HepG2 (cell line): Measurements from ENCODE around the gene RELB. TPM values are rescaled to one million over a fixed set of nuclear protein-coding genes. Genes with fewer than 3 reads are reported as not detected.

ENCODE experiments used
- CBX2 ChIP-seq, 2 experiments: fragments of 200-600 bp in 1 of 2; sonication (generic); formaldehyde crosslinking in 1 of 2; IDR thresholded peaks; 2 replicates each; pipeline versions ENCODE4 v1.7.0 to v1.8.1; 2018 to 2022; ENCODE audit warnings: low read depth in 2 of 2, low read length in 1 of 2, mild to moderate bottlenecking in 1 of 2, missing genetic modification reagents in 1 of 2
- DRAP1 ChIP-seq: IDR thresholded peaks from 2 replicates; pipeline ENCODE4 v1.6.1; 2016; ENCODE audit warnings: missing genetic modification reagents, missing compliant biosample characterization
- EED ChIP-seq: sonication (generic); formaldehyde crosslinking; IDR thresholded peaks from 2 replicates; pipeline ENCODE4 v1.5.0; 2020; ENCODE audit warnings: mild to moderate bottlenecking, missing genetic modification reagents
- HOXA7 ChIP-seq: sonication (generic); formaldehyde crosslinking; IDR thresholded peaks from 2 replicates; pipeline ENCODE4 v1.8.1; 2022; ENCODE audit warnings: mild to moderate bottlenecking, missing genetic modification reagents, moderate library complexity
- IRX3 ChIP-seq: sonication (generic); formaldehyde crosslinking; IDR thresholded peaks from 2 replicates; pipeline ENCODE4 v1.8.1; 2023; ENCODE audit warnings: mild to moderate bottlenecking, low read depth, missing genetic modification reagents, borderline replicate concordance
- MNT ChIP-seq: fragments of 450-650 bp; IDR thresholded peaks from 2 replicates; pipeline ENCODE4 v1.6.1; 2016
- SMARCC2 ChIP-seq: fragments of 450-650 bp; IDR thresholded peaks from 2 replicates; pipeline ENCODE4 v1.6.1; 2017; ENCODE audit warnings: antibody characterized with exemption, mild to moderate bottlenecking
- SRY ChIP-seq: sonication (generic); formaldehyde crosslinking; IDR thresholded peaks from 2 replicates; pipeline ENCODE4 v1.8.0; 2022; ENCODE audit warnings: mild to moderate bottlenecking, missing genetic modification reagents
- STAG1 ChIP-seq: sonication (generic); formaldehyde crosslinking; IDR thresholded peaks from 2 replicates; pipeline ENCODE4 v1.4.0; 2020; ENCODE audit warnings: missing genetic modification reagents
- U2AF1 ChIP-seq: fragments of 200-400 bp; formaldehyde crosslinking; optimal IDR thresholded peaks from 2 replicates; pipeline ENCODE3; 2017; ENCODE audit warnings: mild to moderate bottlenecking, low read depth, low read length
- ZBTB1 ChIP-seq: sonication (generic); formaldehyde crosslinking; IDR thresholded peaks from 2 replicates; pipeline ENCODE4 v1.4.0; 2020; ENCODE audit warnings: missing genetic modification reagents, borderline replicate concordance
- ZHX1 ChIP-seq: sonication (generic); formaldehyde crosslinking; IDR thresholded peaks from 2 replicates; pipeline ENCODE4 v1.8.1; 2022; ENCODE audit warnings: low read depth, mild to moderate bottlenecking, missing genetic modification reagents
- ZNF607 ChIP-seq: sonication (generic); formaldehyde crosslinking; IDR thresholded peaks from 2 replicates; pipeline ENCODE4 v1.5.1; 2020; ENCODE audit warnings: missing genetic modification reagents, mild to moderate bottlenecking, borderline replicate concordance
- ZNF652 ChIP-seq: IDR thresholded peaks from 2 replicates; pipeline ENCODE4 v1.6.1; 2016; ENCODE audit warnings: low read depth, borderline replicate concordance
- ZNF747 ChIP-seq: sonication (generic); formaldehyde crosslinking; IDR thresholded peaks from 2 replicates; pipeline ENCODE4 v1.8.1; 2023; ENCODE audit warnings: missing genetic modification reagents, mild to moderate bottlenecking, borderline replicate concordance
- polyA plus RNA-seq, 8 experiments: library from polyadenylated mRNA; depleted of rRNA in 3 of 8; stranded (reverse) in 7 of 8; unstranded in 1 of 8; fragments of >200 nt; fragmentation: Illumina TruSeq in 4 of 8; extraction: Trizol in 4 of 8; gene quantifications; 2 replicates each; pipeline versions ENCODE4 v1.2.1 to v1.2.3, GENCODE V29; 2011 to 2016; ENCODE audit warnings: low read depth in 4 of 8, missing spikeins in 1 of 8, mixed read lengths in 1 of 8; ENCODE audit not compliant: insufficient read depth in 1 of 8
- total RNA-seq, 5 experiments: library from RNA; depleted of rRNA; stranded (reverse); fragments of >200 nt; fragmentation: Illumina TruSeq; extraction: Trizol; gene quantifications; 2 replicates each; pipeline ENCODE4 v1.2.3, GENCODE V29; 2016; ENCODE audit warnings: low read depth in 1 of 5
- TF ChIP-seq, protein P1 (sequence below): sonication (generic); formaldehyde crosslinking; IDR thresholded peaks from 2 replicates; pipeline ENCODE4; 2020; ENCODE audit warnings: missing genetic modification reagents, mild to moderate bottlenecking, borderline replicate concordance
- TF ChIP-seq, protein P2 (sequence below): sonication (generic); formaldehyde crosslinking; IDR thresholded peaks from 2 replicates; pipeline ENCODE4 v1.5.0; 2020; ENCODE audit warnings: missing genetic modification reagents

Gene RELB
- total and polyA plus RNA-seq, 2 of the 13 experiments (the other 11 are each of a cell fraction or from before 2014, with no cell fraction given), result 1.9 to 3.5 TPM

GRCh38 chr19:45038931-45039893 is 37.9 kb downstream of the RELB start, which contains the start of gene CLASRP (continued):
- no peak for TF ChIP-seq HOXA7
- TF ChIP-seq, protein P1, sequence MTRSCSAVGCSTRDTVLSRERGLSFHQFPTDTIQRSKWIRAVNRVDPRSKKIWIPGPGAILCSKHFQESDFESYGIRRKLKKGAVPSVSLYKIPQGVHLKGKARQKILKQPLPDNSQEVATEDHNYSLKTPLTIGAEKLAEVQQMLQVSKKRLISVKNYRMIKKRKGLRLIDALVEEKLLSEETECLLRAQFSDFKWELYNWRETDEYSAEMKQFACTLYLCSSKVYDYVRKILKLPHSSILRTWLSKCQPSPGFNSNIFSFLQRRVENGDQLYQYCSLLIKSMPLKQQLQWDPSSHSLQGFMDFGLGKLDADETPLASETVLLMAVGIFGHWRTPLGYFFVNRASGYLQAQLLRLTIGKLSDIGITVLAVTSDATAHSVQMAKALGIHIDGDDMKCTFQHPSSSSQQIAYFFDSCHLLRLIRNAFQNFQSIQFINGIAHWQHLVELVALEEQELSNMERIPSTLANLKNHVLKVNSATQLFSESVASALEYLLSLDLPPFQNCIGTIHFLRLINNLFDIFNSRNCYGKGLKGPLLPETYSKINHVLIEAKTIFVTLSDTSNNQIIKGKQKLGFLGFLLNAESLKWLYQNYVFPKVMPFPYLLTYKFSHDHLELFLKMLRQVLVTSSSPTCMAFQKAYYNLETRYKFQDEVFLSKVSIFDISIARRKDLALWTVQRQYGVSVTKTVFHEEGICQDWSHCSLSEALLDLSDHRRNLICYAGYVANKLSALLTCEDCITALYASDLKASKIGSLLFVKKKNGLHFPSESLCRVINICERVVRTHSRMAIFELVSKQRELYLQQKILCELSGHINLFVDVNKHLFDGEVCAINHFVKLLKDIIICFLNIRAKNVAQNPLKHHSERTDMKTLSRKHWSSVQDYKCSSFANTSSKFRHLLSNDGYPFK, result peak; percentile 76; the same call in 1 of the 2 replicates
- TF ChIP-seq DRAP1, result peak; percentile 72
- TF ChIP-seq STAG1 (CRISPR knock-in tag), result no peak
- TF ChIP-seq ZBTB1 (CRISPR knock-in tag), result no peak
- TF ChIP-seq MNT, result 0 out of 2 replicates have a peak, but pooled peaks have one; percentile 35
- TF ChIP-seq ZNF652, result no peak
- TF ChIP-seq EED (CRISPR knock-in tag), result no peak
- TF ChIP-seq SRY, result peak; percentile 54; the same call in 1 of the 2 replicates
- no peak for TF ChIP-seq IRX3 (CRISPR knock-in tag)
- no peak for TF ChIP-seq CBX2 (IDR thresholded peaks at IDR 0.05; ENCODE audit: low read depth, low read length)
- TF ChIP-seq CBX2 (CRISPR knock-in tag; IDR thresholded peaks at IDR 0.05; ENCODE audit: low read depth), result no peak
- TF ChIP-seq ZNF607 (CRISPR knock-in tag), result 0 out of 2 replicates have a peak, but pooled peaks have one; percentile 81
- TF ChIP-seq ZHX1 (CRISPR knock-in tag), result no peak
- TF ChIP-seq, protein P2, sequence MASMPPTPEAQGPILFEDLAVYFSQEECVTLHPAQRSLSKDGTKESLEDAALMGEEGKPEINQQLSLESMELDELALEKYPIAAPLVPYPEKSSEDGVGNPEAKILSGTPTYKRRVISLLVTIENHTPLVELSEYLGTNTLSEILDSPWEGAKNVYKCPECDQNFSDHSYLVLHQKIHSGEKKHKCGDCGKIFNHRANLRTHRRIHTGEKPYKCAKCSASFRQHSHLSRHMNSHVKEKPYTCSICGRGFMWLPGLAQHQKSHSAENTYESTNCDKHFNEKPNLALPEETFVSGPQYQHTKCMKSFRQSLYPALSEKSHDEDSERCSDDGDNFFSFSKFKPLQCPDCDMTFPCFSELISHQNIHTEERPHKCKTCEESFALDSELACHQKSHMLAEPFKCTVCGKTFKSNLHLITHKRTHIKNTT, result no peak
- TF ChIP-seq U2AF1, result no peak
- TF ChIP-seq SMARCC2, result no peak
- TF ChIP-seq ZNF747, result no peak
